ENCODE measurements around the gene RNF214.
A peak's percentile ranks its signal among the peaks of the same experiment; 100 is the strongest.
"Not testable (repeated sequence)": the region's sequence is repeated elsewhere in the genome, so short reads cannot be mapped to it uniquely, and the experiment has no call there.

The RNF214 gene

DNA sequence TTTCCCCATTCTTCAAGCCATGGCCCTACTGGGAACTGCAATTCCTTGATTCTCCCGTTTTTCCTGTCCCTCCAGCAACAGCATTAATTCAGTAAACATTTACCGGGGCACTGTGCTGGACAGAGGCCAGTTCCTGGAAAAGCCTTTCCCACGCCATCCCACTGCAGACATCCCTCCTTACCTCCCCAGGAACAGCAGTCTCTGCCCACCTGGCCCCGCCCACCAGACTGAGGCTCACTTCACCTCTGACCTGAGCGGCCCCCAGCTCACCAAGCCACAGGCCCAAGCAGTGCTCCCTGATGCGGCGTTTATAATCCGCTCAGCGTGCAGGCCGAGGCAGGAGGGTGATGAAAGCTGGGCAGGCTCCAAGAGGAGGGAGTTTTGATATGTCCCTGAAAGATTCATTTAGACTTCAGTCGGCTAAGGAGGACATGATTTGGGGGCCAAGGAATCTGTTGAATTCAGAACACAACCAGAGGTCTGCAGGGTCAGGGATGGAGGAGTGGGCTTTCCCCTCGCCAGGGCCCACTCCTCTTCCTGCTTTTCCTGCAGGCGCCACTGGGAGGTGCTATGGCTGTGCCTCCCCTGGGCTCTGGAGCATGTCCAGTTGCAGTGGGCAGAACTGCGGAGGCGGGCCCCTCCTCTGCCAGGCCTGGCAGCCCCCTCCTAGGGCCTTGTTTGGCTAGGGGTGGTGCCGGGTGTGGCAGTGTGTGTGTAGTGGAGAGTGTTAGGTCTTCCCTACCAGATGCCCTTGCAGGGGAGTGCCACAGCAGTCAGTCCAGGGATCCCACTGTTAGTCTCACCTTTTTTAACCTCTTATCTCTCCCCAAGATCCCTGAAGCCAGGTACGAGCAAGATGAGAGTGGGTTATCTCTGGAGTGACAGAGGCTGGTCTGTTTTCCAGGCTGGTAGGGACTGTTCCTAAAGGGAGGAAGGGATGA lies 34.7 kb upstream of the RNF214 start:
- no peak for DNase-seq (ENCODE audit: low spot score)

DNA sequence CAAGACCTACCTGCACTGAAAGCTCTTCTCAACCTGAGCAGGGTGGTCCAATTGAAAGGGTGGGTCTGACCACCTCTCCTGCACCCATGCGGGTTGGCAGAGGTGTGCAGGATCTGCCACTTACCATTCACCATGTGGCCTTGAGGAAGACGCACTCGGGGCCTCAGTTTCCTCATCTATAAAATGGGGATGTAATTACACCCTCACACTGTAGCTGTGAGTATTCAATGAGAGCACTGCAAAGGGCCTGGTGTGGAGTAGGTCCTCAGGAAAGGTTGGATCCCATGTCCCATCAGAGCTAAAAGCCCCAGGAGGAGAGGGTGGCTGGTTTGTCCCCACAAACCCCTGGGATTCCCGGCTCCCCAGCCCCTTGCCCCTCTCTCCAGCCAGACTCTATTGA lies 33.9 kb upstream of the RNF214 start:
- no peak for DNase-seq (ENCODE audit: low spot score)

DNA sequence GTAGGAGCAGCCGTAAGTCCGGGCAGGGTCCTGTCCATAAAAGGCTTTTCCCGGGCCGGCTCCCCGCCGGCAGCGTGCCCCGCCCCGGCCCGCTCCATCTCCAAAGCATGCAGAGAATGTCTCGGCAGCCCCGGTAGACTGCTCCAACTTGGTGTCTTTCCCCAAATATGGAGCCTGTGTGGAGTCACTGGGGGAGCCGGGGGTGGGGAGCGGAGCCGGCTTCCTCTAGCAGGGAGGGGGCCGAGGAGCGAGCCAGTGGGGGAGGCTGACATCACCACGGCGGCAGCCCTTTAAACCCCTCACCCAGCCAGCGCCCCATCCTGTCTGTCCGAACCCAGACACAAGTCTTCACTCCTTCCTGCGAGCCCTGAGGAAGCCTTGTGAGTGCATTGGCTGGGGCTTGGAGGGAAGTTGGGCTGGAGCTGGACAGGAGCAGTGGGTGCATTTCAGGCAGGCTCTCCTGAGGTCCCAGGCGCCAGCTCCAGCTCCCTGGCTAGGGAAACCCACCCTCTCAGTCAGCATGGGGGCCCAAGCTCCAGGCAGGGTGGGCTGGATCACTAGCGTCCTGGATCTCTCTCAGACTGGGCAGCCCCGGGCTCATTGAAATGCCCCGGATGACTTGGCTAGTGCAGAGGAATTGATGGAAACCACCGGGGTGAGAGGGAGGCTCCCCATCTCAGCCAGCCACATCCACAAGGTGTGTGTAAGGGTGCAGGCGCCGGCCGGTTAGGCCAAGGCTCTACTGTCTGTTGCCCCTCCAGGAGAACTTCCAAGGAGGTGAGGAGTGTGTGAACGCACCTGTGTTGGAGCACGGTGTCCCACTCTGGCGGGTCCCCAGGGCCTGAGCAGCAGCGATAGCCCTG lies 33.2 kb upstream of the RNF214 start, which contains the start of gene TAGLN:
TSS of gene TAGLN (plus strand) at position 318 of the 863 bp plus-strand sequence. CDS start 3,644 bp downstream, outside the sequence.
- DNase-seq (ENCODE audit: low spot score) = peak; percentile 96

DNA sequence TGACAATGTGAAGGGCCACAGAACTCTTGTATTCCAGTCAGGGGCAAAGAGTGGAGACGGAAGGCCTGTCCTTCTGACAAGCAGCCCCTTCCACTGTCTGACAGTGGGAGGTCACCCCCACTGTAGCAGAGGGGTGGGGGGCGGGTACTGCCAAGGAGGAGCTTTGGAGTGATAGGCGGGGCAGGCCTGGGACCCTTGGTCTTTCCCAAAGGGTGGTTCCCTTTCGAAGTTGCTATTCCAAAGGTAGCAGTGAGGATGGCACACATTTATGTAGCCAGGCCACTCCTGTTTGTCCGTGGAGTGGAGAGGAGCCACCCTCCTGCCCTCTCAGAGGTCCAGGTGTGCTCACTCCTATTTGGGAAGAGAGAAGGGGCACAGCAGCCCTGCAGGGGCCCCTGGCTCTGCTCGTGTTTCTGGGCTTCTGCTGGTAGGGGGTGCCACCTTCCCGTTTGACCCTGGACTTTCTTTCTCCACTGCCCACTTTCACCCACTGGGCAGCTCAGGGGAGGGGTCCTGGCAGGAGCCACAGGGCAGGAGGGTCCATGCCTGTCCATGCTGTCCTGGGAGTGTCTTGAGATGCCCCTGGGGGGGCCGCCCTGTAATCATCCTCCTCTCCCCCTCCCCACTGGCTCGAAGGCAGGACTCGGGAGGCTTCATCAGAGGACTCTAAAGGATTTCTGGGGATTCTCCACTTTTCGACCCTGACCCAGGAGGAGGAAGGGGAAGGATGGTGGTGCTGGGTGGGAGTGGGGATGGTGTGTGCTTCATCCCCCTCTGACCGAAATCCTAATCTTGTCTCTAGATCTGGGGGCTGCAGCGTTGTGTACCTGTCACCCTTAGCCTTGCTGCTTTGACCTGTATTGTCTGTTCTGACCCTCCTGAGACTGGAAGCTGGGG lies 32.3 kb upstream of the RNF214 start:
- DNase-seq (ENCODE audit: low spot score) = no peak

DNA sequence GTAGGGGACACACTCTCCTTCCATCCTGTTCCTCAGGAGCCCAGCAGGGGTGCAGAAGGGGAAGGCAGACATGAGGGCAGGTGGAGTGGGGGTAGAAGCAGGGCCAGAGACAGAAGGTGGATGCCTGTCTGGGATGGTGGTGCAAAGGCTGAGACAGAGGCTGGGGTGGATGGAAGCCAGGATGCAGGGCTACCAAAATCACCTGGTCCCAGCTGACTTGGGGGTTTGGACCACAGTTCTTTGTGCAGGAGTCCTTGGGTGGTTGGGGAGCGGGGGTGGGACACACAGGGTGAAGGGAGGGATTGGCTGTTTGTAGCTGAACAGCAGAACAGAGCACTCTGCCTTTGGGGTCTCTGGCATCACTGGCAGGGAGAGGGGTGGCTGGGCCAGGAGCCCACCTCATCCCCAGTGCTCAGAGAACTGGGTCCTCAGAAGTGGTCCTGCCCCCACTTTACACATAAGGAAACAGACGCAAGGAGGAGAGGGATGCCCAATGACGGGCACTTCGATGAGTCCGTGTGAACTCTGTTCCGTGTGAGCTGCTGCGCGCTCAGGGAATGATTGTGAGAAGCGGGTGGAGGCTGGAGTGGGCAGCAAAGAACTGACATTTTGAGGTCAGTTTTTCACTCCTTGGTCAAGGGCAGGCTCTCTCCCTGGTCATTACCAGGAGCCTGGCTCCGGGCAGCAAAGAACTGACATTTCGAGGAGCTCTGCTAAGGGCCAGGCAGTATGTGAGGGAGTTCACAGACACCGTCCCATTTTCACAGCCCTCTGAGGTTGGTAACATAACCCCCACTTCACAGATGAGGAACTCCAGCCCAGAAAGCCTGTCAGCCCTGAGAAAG lies 31.4 kb upstream of the RNF214 start:
- DNase-seq (ENCODE audit: low spot score) = no peak

DNA sequence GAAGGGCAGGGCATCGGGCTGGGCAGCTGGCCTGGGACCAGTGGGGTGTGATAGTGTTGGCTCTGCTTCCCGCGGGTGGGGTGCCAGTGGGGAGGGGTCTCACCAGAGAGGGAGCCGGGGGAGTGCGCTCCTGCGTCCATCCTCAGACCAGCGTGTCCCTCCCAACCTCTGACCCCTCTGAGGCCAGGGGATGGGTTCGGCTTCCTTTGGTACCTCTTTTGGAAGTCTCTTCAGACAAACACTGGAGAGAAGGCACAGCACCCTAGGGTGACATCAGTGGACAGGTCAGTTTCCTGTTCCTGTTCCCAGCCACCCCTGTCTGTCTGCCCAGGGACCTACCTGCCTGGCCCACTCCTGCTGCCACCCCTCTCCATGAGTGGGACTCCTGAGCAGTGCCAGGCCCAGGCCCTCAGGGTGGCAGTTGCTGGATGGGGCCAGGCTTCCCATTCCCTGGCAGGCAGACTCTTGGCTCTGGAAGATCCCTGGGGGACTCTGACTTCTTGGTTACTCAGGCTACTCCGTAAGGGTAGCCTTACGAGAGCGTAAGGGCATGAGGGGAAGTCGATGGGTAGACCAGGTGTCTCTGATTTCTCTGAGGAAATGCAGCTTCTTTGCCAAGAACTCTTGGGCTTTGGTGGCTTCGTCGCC lies 30.7 kb upstream of the RNF214 start:
- no peak for DNase-seq (ENCODE audit: low spot score)

DNA sequence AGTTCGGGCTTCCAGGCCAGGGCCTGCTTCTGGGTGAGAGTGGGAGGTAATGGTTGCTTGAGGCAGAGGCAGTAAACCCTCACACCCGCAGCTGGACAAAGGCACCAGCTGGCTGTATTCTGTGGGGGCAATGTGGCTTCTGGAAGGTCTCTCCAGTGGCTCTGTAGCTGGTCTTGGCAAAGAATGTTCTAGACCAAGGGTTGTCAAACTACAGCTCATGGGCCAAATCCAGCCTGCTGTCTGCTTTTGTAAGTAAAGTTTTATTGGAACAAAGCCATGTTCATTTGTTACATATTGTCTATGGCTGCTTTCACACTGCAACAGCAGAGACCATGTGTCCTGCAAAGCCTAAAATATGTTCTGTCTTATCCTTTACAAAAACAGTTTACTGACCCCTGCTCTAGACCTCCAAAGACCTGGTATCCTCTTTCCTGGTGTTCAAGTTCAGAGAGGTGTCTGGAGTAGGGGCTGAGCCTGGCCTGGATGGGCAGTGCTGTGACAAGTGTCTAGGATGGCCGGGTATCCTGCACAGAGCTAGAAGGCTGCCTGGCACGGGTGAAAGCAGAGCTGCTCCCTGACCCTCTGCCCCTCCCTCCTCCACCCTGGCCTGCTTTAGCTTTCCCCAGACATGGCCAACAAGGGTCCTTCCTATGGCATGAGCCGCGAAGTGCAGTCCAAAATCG lies 29.9 kb upstream of the RNF214 start:
- no peak for DNase-seq (ENCODE audit: low spot score)

DNA sequence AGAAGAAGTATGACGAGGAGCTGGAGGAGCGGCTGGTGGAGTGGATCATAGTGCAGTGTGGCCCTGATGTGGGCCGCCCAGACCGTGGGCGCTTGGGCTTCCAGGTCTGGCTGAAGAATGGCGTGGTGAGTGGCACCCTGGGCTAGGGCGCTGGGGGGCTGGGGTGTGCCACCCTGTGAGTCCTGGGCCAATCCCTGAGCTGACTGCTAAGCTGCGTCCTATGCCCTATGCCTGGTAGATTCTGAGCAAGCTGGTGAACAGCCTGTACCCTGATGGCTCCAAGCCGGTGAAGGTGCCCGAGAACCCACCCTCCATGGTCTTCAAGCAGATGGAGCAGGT lies 29.4 kb upstream of the RNF214 start:
- no peak for DNase-seq (ENCODE audit: low spot score)

DNA sequence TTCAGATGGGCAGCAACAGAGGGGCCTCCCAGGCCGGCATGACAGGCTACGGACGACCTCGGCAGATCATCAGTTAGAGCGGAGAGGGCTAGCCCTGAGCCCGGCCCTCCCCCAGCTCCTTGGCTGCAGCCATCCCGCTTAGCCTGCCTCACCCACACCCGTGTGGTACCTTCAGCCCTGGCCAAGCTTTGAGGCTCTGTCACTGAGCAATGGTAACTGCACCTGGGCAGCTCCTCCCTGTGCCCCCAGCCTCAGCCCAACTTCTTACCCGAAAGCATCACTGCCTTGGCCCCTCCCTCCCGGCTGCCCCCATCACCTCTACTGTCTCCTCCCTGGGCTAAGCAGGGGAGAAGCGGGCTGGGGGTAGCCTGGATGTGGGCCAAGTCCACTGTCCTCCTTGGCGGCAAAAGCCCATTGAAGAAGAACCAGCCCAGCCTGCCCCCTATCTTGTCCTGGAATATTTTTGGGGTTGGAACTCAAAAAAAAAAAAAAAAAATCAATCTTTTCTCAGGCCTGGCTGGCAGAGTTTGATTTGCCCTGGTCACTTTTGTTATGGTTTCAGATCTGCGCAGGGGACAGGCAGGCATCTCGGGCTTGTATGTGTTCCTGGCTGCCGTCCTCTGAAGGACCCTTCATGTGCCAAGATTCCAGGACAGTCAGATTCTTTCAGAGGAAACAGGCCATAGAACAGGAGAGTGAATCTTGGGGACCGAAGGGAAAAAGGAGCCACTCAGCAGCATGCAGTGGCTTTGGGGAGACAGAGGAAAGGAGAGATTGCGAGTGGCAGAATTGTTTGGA lies 28.0 kb upstream of the RNF214 start:
- no peak for DNase-seq (ENCODE audit: low spot score)

DNA sequence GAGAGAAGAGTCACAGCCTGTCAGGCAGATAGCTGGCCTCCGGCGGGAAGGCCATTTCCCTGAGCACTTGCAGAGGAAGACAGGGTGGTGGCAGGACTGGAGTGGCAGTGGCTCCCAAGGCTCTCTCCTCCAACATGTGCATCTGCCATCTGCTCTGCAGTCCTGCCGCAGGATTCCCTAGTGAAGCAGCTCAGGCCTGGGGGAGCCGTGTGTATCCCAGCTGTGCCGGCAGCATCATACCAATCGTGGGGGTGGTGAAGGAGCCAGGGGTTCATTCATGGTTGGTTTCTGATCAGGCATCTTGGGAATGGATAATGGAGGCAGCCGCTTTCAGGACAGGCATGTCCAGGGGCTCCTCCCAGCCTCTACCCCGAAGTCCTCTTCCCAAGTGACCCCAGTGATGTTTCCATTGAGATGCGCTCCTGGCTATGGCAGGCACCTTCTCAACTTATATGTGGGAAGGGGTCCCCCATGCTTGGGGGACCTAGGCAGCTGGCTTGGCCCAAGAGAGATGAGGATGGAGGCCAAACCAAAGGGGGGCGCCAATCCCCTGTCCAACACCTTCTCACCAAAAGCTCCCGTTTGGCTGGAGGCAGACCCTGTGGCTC lies 27.2 kb upstream of the RNF214 start:
- no peak for DNase-seq (ENCODE audit: low spot score)

DNA sequence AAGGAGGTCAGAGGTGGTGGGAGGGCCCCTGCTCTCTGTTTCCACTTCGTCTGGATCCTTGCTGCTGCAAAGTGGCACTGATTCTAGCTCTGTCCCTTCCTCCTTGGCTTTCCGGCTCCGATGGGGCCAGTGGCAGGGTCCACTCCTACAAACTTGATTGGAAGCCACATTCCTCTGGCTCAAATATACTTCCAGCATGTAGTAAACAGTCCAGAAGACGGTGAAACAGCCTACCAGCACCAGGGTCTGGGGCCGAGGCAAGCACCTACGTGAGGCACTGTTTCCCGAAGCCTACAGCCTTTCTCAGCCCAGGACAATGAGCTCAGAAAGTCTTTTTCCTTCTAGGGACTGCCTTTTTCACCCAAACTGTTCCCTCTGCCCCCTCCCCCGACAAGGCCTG lies 26.4 kb upstream of the RNF214 start:
- not testable (repeated sequence) for DNase-seq (ENCODE audit: low spot score)

DNA sequence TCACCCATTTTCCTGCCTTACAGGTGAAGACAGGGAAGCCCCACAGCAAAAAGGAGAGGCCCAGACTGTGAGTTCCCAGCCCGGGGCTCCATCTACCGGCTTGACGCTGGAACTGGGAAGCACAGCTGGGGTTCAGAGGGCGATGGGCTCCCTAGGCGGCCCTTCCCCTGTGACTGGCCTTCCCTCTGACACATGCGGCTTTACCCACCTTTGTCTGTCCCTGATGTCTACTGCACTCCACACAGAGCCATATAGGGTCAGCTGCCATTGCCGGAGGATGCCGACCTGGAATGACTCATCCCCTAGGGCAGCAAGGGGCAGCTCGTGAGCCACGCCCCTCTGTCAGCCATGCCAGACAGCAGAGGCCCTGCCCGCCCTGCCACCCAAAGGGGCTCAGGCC lies 25.6 kb upstream of the RNF214 start:
- not testable (repeated sequence) for DNase-seq (ENCODE audit: low spot score)

DNA sequence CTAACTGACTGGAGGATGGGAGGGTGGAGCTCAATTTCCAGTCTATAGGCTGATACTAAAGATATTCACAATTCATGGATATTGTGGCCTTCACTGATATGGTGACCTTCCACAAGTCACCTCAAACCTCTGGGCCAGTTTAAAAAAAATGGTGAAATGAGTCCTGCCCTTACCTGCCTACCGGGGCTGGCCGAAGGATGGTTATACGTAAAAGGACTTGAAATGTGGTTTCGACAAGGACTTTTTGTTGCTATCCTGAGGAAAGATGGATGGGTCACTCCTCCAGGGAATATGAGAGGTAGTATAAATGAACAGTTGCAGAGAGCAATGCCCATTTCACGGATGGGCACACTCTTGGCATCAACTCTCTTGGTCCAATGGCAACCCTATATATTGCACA lies 25.0 kb upstream of the RNF214 start:
- not testable (repeated sequence) for DNase-seq (ENCODE audit: low spot score)

DNA sequence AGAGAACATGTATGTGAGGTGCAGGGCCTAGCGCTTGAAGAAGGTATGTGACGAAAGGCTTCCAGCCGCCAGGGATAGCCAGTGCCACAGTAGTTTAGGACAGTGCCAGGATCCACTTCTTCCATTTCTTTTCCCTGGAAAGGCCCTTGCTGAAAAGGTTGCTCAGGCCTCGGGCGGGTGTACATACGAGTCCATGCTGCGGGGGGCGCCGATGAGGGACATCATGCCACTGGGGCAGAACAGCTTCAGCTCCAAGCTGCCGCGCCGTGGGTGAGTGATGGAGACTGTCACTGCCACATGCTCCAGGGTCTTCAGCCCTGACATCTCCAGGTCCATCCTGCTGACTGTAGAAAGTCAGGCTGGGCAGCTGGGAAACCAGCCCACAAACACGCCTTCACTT lies 23.8 kb upstream of the RNF214 start:
- not testable (repeated sequence) for DNase-seq (ENCODE audit: low spot score)

DNA sequence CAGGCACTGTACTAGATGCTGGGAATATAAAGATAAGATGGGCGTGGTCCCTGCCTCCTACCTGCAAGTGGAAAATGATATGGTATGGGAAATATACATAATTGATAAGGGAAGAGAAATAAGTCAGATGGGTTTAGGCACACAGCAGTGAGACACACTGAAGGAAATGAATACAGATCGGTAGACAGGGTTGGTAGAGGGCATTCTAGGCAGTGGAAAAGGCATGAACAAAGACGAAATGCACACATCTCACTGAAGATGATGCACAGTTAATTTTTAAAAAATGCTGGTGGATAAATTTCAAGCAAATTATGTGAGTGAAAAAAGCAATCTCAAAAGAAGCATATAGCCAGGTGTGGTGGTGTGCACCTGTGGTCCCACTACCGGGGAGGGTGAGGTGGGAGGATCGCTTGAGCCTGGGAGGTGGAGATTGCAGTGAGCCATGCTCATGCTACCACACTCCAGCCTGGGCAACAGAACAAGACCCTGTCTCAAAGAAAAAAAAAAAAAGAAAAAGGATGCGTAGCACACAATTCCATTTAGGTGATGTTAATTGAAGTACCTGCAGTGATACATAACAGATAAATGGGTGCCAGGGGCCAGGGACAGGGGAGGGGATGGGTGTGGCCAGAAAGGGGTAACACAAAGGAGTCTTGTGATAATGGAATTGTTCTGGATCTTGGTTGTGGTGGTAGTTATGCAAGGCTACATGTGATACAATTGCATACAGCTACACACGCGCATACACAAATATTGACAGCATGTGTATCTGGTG lies 22.9 kb upstream of the RNF214 start:
- not testable (repeated sequence) for DNase-seq (ENCODE audit: low spot score)

DNA sequence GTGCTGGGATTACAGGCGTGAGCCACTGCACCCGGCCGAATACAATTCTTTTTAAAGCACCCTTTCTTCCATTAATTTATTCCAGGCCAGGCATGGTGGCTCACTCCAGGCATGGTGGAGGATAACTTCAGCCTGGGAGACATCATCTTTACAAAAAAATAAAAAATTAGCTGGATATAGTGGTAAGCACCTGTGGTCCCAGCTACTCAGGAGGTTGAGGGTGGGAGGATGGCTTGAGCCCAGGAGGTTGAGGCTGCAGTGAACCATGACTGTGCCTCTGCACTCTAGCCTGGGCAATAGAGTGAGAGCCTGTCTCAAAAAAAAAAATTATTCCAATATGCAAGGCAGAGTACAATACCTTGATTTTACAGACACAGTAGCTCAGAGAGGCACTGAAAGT lies 21.9 kb upstream of the RNF214 start:
- DNase-seq (ENCODE audit: low spot score) = no peak

DNA sequence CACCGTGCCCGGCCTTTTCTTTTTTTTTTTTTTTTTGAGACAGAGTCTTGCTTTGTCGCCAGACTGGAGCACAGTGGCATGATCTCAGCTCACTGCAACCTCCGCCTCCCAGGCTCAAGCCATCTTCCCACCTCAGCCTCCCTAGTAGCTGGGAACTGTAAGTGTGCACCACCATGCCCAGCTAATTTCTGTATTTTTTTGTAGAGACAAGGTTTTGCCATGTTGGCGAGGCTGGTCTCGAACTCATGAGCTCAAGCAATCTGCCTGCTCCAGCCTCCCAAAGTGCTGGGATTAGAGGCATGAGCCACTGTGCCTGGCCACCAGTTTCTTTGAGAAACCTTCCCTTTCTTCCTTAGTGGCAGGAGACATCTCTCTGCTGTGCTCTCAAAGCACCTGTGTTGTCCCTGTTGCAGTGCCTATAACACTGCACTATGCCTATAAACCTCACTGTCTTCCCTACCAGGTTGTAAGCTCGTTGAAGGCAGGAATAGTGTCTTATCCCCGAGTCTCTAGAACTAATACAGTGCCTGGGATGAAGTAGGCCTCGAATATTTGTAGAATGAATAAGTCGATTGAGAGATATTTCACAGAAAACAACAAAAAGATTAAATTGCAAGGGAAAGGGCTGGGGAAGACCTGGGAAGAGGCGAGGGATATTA lies 19.6 kb upstream of the RNF214 start:
- no peak for DNase-seq (ENCODE audit: low spot score)

Measured in AG08395 (cell line).